ENCODE data around the gene ECHDC3.

The ECHDC3 gene

GRCh38 chr10:11797847-11798633 lies 55.9 kb downstream of the ECHDC3 start:
- DNase-seq (ENCODE audit: low read depth), result no peak
- no peak overlapping the region for H3K4me3 ChIP-seq (ENCODE audit: low read depth, low read length)
- no peak for TF ChIP-seq CTCF (IDR thresholded peaks at IDR 0.05; ENCODE audit: low read depth, low read length, missing control alignments)

- no peak overlapping the region for H3K4me3 ChIP-seq (ENCODE audit: low read depth, low read length)
- no peak for TF ChIP-seq CTCF (IDR thresholded peaks at IDR 0.05; ENCODE audit: low read depth, low read length, missing control alignments)
- DNase-seq (ENCODE audit: low read depth), result no peak
These were observed 56.9 kb downstream of the ECHDC3 start for GRCh38 chr10:11798845-11799735.

GRCh38 chr10:11799736-11800080 lies 57.5 kb downstream of the ECHDC3 start:
- no peak overlapping the region for H3K4me3 ChIP-seq (ENCODE audit: low read depth, low read length)
- DNase-seq (ENCODE audit: low read depth), result no peak
- no peak for TF ChIP-seq CTCF (IDR thresholded peaks at IDR 0.05; ENCODE audit: low read depth, low read length, missing control alignments)

- no peak overlapping the region for H3K4me3 ChIP-seq (ENCODE audit: low read depth, low read length)
- DNase-seq (ENCODE audit: low read depth), result no peak
- no peak for TF ChIP-seq CTCF (IDR thresholded peaks at IDR 0.05; ENCODE audit: low read depth, low read length, missing control alignments)
These were observed 62.2 kb downstream of the ECHDC3 start for GRCh38 chr10:11804336-11804735.

GRCh38 chr10:11805792-11806191 lies 63.6 kb downstream of the ECHDC3 start:
- no peak for TF ChIP-seq CTCF (IDR thresholded peaks at IDR 0.05; ENCODE audit: low read depth, low read length, missing control alignments)
- H3K4me3 ChIP-seq (ENCODE audit: low read depth, low read length), result no peak overlapping the region
- DNase-seq (ENCODE audit: low read depth), result no peak

GRCh38 chr10:11806706-11807105 lies 64.5 kb downstream of the ECHDC3 start:
- H3K4me3 ChIP-seq (ENCODE audit: low read depth, low read length), result no peak overlapping the region
- no peak for TF ChIP-seq CTCF (IDR thresholded peaks at IDR 0.05; ENCODE audit: low read depth, low read length, missing control alignments)
- no peak for DNase-seq (ENCODE audit: low read depth)

Measured in GM12864 (cell line).